HG03442 (cell line): Measurements from ENCODE around the gene PNPT1.
"Not testable (repeated sequence)": the region's sequence is repeated elsewhere in the genome, so short reads cannot be mapped to it uniquely, and the experiment has no call there.

ENCODE experiments used
- ATAC-seq: cut with Tn5 transposase; IDR thresholded peaks from one replicate; pipeline ENCODE4 v1.9.1; 2021; ENCODE audit warnings: mild to moderate bottlenecking, moderate library complexity; ENCODE audit not compliant: unreplicated experiment

The PNPT1 gene

GRCh38 chr2:55693181-55694125 lies at the start of gene PNPT1:
Gene PNPT1 (minus strand): TSS chr2:55693844. CDS start chr2:55693823, 21 bp downstream.
- peak; percentile 100 for ATAC-seq

- ATAC-seq, result no peak
Measured at GRCh38 chr2:55742996-55743395, 49.4 kb upstream of the PNPT1 start.

- ATAC-seq, result not testable (repeated sequence)
Measured at GRCh38 chr2:55736019-55736536, 42.4 kb upstream of the PNPT1 start.

- no peak for ATAC-seq
Measured at GRCh38 chr2:55734726-55735125, 41.1 kb upstream of the PNPT1 start.

GRCh38 chr2:55733335-55733734 lies 39.7 kb upstream of the PNPT1 start:
- no peak for ATAC-seq

GRCh38 chr2:55732854-55733253 lies 39.2 kb upstream of the PNPT1 start:
- no peak for ATAC-seq

- no peak for ATAC-seq
Measured at GRCh38 chr2:55729136-55729685, 35.6 kb upstream of the PNPT1 start.

GRCh38 chr2:55721596-55722215 lies 28.1 kb upstream of the PNPT1 start:
- no peak for ATAC-seq

- no peak for ATAC-seq
Measured at GRCh38 chr2:55720417-55720816, 26.8 kb upstream of the PNPT1 start.

- no peak for ATAC-seq
Measured at GRCh38 chr2:55719852-55720251, 26.2 kb upstream of the PNPT1 start.

- ATAC-seq, result peak; percentile 73
Measured at GRCh38 chr2:55718165-55719008, 24.7 kb upstream of the PNPT1 start.

GRCh38 chr2:55715626-55716025 lies 22.0 kb upstream of the PNPT1 start:
- ATAC-seq, result no peak

- not testable (repeated sequence) for ATAC-seq
Measured at GRCh38 chr2:55715178-55715577, 21.5 kb upstream of the PNPT1 start.

- no peak for ATAC-seq
Measured at GRCh38 chr2:55712477-55713060, 18.9 kb upstream of the PNPT1 start.

- ATAC-seq, result no peak
Measured at GRCh38 chr2:55710025-55710424, 16.4 kb upstream of the PNPT1 start.

GRCh38 chr2:55707751-55708150 lies 14.1 kb upstream of the PNPT1 start:
- no peak for ATAC-seq

GRCh38 chr2:55706258-55706657 lies 12.6 kb upstream of the PNPT1 start:
- not testable (repeated sequence) for ATAC-seq

- ATAC-seq, result no peak
Measured at GRCh38 chr2:55705027-55705653, 11.5 kb upstream of the PNPT1 start.

GRCh38 chr2:55703350-55703749 lies 9.7 kb upstream of the PNPT1 start:
- no peak for ATAC-seq

- ATAC-seq, result not testable (repeated sequence)
Measured at GRCh38 chr2:55692740-55693139, 904 bp downstream of the PNPT1 start.
